Gastroesophageal sphincter (tissue), 3 donors: ENCODE data around the gene COG5.

Source experiments
- EP300 ChIP-seq: sonication (generic); formaldehyde crosslinking; IDR thresholded peaks from one replicate; pipeline ENCODE4 v1.6.1; 2017; ENCODE audit warnings: antibody characterized with exemption, mild to moderate bottlenecking
- POLR2A ChIP-seq, 2 donors: fragments of 450-650 bp; IDR thresholded peaks; one replicate each; pipeline ENCODE4 v1.6.1; 2017; ENCODE audit warnings: antibody characterized with exemption in 2 of 2, mild to moderate bottlenecking in 2 of 2, moderate library complexity in 1 of 2
- POLR2AphosphoS5 ChIP-seq: sonication (generic); formaldehyde crosslinking; IDR thresholded peaks from one replicate; pipeline ENCODE4 v1.6.1; 2017; ENCODE audit warnings: antibody characterized with exemption
- TF ChIP-seq, protein P1 (sequence below), 4 experiments: fragments of 200-600 bp in 2 of 4; fragments of 450-650 bp in 2 of 4; sonication (generic) in 1 of 4; IDR thresholded peaks; one replicate each; pipeline ENCODE4 v1.5.1; 2017 to 2019; ENCODE audit warnings: antibody characterized with exemption in 4 of 4, mild to moderate bottlenecking in 2 of 4, moderate library complexity in 2 of 4

DNA sequence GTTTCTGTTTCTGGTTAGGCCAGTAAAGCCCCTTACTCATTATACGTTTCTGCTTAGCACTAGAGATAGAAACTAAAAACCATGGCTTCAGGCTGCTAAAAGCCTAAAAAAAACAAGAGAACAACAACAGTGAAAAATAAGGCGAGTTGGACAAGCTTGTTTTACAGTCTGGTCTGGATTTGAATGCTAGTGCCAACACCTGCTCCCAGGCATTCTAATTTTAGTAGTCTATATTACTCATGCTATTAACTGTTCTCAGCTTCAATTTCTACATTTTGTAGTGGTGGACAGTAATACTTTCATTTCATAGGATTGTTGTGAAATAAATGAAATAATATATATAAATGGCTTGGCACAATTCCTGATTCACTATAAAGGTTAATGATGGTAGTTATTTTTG lies 286.4 kb downstream of the COG5 start:
- TF ChIP-seq, protein P1, sequence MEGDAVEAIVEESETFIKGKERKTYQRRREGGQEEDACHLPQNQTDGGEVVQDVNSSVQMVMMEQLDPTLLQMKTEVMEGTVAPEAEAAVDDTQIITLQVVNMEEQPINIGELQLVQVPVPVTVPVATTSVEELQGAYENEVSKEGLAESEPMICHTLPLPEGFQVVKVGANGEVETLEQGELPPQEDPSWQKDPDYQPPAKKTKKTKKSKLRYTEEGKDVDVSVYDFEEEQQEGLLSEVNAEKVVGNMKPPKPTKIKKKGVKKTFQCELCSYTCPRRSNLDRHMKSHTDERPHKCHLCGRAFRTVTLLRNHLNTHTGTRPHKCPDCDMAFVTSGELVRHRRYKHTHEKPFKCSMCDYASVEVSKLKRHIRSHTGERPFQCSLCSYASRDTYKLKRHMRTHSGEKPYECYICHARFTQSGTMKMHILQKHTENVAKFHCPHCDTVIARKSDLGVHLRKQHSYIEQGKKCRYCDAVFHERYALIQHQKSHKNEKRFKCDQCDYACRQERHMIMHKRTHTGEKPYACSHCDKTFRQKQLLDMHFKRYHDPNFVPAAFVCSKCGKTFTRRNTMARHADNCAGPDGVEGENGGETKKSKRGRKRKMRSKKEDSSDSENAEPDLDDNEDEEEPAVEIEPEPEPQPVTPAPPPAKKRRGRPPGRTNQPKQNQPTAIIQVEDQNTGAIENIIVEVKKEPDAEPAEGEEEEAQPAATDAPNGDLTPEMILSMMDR (IDR thresholded peaks at IDR 0.05): no peak
- TF ChIP-seq POLR2A (IDR thresholded peaks at IDR 0.05): no peak
- TF ChIP-seq POLR2AphosphoS5: no peak
- TF ChIP-seq EP300: no peak
